Measurements from ENCODE around the gene SF3B6. TPM values are rescaled to one million over a fixed set of nuclear protein-coding genes. Genes with fewer than 3 reads are reported as not detected.

The SF3B6 gene
- total and polyA plus RNA-seq, 9 of the 15 experiments (the other 6 are each of a cell fraction or from before 2014, with no cell fraction given), result 146 to 591 (median 295) TPM

DNA sequence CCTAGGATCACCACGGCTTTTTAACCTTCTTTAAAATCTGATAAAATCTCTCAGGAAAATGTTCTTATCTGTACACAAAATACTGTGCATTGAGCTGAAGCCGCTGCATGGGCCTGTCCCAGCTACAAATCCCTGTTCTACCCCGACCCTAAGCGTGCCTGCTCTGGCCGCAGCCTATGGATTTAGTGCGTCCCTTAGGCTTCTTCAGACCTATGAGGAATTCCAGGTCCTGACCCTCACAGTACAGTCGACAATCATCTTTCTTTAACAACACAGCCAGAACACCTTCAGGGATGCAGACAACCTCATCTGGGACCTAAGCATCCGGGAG, 28.5 kb downstream of the SF3B6 start (continued):
- TF ChIP-seq NBN (IDR thresholded peaks at IDR 0.05; ENCODE audit: low read depth) (0 out of 2 replicates have a peak, but pooled peaks have one; percentile 21), CEBPB (tag; IDR thresholded peaks at IDR 0.05) (no peak), ZNF24 (IDR thresholded peaks at IDR 0.05) (no peak), L3MBTL2 (IDR thresholded peaks at IDR 0.05) (0 out of 2 replicates have a peak, but pooled peaks have one; percentile 1), ZSCAN32 (CRISPR knock-in tag; IDR thresholded peaks at IDR 0.05) (no peak), ZBTB49 (CRISPR knock-in tag; IDR thresholded peaks at IDR 0.05; ENCODE audit: borderline replicate concordance) (0 out of 2 replicates have a peak, but pooled peaks have one; percentile 14), RBM25 (IDR thresholded peaks at IDR 0.05; ENCODE audit: low read depth, low read length, severe bottlenecking) (peak; percentile 36), ZBTB11 (CRISPR knock-in tag; IDR thresholded peaks at IDR 0.05) (0 out of 6 replicates have a peak, but pooled peaks of 1 of the 3 experiments have one; percentile 5), EP400 (IDR thresholded peaks at IDR 0.05) (peak; percentile 1), CHD2 (IDR thresholded peaks at IDR 0.05; ENCODE audit: low read depth, low read length) (no peak), RFX7 (CRISPR knock-in tag; IDR thresholded peaks at IDR 0.05) (no peak), ZNF3 (CRISPR knock-in tag; IDR thresholded peaks at IDR 0.05) (no peak)
- TF ChIP-seq, protein P1, sequence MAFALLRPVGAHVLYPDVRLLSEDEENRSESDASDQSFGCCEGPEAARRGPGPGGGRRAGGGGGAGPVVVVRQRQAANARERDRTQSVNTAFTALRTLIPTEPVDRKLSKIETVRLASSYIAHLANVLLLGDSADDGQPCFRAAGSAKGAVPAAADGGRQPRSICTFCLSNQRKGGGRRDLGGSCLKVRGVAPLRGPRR (CRISPR knock-in tag; IDR thresholded peaks at IDR 0.05), result 0 out of 2 replicates have a peak, but pooled peaks have one; percentile 15

Data from K562 (cell line).